Adrenal gland (tissue), 5 donors: ENCODE measurements around the gene SEC14L6.

Source experiments
- CTCF ChIP-seq, 6 experiments: fragments of 450-650 bp in 4 of 6; fragments of 200-600 bp in 2 of 6; sonication (generic) in 1 of 6; IDR thresholded peaks; 1 replicate in 5 of 6; 2 replicates in 1 of 6; pipeline versions ENCODE4 v1.5.1 to v1.8.0; 2016 to 2021; ENCODE audit warnings: antibody characterized with exemption in 6 of 6, mild to moderate bottlenecking in 2 of 6, moderate library complexity in 1 of 6
- POLR2A ChIP-seq, 2 donors: fragments of 450-650 bp; IDR thresholded peaks; one replicate each; pipeline ENCODE4 v1.6.1; 2017; ENCODE audit warnings: antibody characterized with exemption in 2 of 2, mild to moderate bottlenecking in 2 of 2, moderate library complexity in 1 of 2
- donor health status: DM: no; HTN: no; CAD: no.

GRCh38 chr22:30542811-30543188 lies 3.7 kb downstream of the SEC14L6 start:
- TF ChIP-seq POLR2A (IDR thresholded peaks at IDR 0.05) (no peak), CTCF (IDR thresholded peaks at IDR 0.05) (no peak)
